GM18868 (cell line): ENCODE measurements around the gene MYZAP.
"Not testable (repeated sequence)": the region's sequence is repeated elsewhere in the genome, so short reads cannot be mapped to it uniquely, and the experiment has no call there.

ENCODE experiments used
- ATAC-seq: cut with Tn5 transposase; IDR thresholded peaks from one replicate; pipeline ENCODE4 v1.9.1; 2021; ENCODE audit warnings: mild to moderate bottlenecking, moderate library complexity; ENCODE audit not compliant: unreplicated experiment

Gene MYZAP

DNA sequence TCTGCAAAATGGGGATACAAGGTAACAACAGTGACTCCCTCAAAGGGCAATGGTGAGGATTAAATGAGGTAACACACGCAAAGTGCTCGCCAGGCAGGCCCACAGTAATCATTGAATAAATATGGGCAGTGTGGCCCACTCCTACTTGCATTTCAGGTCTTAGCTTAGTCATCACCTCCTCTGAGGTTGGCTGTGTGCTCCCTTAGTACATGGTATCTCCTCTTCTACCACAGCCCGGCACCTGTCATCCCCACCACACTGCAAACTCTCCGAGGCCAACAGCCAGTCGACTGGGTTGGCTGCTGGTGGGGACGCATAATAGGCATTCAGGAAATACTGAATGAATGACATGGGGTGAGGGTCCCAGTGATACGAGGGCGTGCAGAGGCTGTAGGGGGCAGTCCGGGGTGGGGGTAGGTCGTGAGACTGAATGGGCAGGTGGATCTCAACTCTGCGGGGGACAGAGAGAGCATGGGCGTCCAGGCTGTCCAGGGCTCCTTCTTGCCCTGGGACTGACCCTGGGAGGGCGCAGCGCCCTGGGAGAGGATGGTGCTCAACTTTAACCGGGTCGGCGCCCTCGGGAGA is 375 bp upstream of the MYZAP start:
- ATAC-seq = no peak

DNA sequence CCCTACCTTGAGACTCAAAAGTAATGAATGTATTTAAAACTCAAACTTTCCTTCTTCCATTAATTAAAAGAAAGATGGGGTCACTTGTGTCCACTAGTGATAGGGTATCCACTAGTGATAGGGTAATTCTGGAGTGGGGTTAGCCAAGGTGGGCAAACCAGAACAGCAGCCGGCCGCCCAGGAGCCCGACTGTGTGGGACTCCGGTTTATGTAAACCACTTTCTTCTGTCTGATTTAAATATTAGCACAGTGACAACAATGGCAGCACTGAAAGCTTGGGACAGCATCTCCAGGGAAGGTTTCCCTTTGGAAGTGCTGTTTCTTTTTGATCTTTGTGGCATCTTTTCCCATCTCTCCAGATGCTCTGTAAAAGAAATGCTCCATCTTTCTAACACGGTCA is 722 bp downstream of the MYZAP start:
- no peak for ATAC-seq

DNA sequence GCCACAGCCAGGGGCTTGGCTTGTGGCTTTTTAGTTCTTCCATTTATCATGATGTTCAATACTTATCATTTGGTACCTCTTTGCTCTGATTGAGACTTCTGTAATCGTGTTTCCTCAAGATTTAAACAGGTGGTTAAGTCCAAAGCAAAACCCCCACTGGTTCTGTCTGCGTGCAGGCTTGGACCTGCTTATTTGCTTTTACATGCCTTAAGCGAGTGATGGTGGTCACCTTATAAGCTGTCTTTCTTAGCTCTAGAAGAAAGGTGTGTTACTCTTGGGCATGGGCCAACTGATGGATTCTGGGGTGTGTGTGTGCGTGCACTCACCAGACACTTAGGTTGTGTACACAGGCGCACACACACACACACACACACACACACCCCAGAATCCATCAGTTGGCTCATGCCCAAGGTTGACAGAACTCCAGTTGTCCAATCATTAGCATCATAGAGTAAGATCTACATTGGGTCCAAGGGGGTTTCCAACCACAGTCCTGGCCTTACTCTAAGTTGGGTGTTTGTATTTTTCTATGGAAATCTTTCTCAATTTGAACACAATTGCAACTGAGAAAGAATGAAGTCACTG is 1.2 kb downstream of the MYZAP start:
- no peak for ATAC-seq

DNA sequence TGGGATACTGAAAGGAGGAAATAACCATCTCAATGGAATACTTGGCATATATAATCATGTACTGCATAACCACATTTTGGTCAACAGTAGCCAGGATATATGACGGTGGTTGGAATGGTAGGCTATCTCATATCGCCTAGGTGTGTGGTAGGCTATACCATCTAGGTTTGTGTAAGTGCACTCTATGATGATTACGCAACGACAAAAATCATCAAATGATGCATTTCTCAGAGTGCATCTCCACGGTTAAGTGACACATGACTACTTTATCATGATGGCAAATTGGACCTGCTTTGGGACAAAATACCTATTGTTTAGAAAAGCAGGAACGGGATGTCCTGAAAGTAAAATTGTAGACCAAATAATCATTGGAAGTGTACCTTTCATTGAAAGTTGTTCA is 2.8 kb downstream of the MYZAP start:
- no peak for ATAC-seq

DNA sequence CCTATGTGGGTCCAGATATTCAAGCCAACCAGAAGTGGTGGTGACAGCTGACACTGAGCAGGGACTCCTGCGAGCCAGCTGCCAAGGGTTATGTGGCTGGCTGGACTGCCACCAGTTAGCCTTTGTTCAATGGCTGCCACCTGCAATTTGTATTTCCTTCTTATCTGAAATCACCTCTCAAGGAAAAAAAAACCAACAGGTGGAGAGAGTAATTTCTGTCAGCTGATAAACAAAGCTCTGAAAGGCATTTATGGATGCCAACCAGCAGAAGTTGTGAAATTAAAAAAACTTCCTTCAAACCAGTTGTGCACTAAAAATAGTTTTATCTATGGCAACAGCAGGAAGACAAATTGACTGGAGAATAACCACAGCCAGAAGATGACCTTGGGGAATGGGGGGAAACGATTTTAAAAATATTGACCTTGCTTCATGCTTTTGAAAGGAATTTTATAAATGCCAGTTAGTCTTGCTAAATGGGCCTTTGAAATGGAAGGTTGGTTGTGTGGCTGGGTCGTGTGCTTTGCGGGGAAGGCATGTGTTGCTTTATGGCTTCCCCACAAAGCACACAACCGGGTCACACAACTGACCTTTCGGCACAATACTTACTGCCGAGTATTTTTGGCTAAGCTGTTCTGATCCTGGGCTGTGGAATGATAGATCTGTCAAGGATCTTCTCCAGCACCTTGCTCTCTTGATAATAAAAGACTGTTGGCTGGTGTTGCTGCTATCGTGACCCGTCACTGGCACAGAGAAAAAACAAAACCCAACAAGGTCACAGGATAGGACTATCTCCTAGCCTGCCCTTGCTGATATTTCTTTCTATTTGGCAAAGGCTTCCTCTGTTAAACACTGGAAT is 3.5 kb downstream of the MYZAP start:
- no peak for ATAC-seq

DNA sequence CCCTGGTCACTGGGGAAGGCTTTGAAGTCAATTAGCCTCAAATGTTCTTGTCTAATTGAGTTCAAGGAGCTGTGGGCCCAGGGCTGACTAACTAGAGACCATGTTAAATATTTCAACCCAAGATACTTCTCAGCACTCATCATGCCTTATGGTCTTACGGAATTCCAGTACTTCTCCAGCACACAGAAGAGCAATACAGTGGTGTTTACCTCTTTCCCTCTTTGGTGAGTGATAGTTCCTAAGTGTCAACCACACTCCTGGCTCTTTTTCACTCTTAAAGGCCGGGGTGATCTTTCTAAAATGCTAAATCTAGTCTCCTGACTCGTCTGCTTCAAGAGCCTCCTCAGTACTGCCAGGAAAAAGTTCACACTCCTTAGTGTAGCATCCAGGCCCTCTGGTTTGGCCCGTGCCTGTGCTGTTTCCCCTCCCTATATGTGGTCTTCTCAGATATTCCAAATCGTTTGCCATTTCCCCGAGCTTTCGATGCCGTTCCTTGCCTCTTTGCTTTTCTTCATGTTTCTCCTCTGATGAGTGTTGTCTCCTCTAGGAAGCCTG is 4.7 kb downstream of the MYZAP start:
- ATAC-seq = no peak

DNA sequence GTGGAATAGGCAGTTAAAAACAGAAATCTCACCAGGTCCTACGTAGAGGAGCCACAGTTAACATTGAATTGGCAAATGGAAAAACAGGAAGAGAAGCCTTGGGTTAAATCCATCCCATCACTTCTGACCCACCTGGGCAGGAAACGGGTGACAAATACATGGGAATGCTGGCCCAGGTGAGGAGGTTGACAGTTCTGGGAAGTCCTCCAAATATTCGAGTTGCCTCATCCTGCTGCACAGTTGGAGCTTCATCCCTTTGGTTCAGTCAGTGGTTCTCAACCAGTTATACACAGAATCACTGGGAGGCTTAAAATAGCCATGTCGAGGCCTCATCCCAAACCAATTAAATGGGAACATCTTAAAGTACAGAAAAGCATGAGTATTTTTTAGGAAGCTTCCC is 5.3 kb downstream of the MYZAP start:
- ATAC-seq = no peak

DNA sequence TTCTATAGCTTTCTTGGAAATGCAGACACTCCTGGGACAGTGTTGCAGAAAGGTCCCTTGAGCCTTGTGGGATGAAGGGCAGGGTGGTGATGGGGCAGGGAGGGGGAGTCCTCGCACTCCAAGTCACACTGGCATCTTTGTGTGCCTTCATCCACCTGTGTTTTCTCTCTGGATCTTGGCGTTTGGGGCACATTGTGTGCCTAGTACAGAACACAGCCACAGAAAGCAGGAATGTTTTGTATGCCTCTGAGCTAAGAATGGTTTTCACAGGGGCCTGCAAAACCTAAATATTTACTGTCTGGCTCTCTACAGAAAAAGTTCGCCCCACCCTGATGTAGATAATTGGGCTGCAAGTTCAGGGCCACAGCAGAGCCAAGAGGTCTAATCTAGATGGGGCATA is 5.7 kb downstream of the MYZAP start:
- ATAC-seq = no peak

DNA sequence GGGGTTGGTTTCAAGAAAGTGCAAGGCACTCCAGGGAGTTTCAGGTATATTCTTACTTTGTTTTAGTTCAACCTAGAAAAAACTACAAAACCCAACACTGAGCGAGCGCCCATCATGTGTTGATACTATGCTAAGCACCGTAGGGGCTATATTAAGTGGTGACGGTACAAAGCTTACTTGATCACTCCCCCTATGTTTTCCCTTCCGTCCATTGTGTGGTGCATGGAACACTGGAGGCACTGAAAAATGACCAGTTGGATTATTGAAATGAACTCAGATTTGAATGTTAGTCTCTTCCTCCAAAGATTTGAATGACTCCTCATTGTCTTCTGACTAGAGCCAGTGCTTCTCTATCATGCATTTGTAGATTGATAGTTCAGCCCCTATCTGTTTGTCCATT is 6.6 kb downstream of the MYZAP start:
- ATAC-seq = no peak

DNA sequence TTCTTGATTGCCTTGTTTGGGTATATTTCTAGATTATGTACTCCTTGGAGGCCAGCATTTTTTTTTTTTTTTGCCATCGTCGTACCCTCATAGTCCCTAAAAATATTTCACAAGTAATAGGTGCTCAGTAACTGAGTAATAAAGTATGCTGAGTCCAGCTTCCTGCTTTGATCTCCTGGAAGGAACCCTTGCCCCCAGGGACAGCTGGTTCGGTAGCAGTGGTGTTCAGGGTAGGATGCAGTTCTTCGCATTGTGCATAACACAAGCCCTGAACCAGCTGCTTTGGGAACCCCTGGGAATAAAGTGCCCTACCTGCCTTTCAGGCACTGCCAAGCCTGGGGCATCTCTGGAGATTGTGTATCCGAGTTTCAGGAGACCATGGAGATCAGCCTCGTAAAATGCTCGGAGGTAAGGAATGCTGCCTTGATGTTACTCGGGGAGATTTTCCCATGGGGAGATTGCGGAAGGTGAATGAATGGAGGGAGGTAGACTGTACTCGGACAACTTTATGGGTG is 7.6 kb downstream of the MYZAP start:
- no peak for ATAC-seq

DNA sequence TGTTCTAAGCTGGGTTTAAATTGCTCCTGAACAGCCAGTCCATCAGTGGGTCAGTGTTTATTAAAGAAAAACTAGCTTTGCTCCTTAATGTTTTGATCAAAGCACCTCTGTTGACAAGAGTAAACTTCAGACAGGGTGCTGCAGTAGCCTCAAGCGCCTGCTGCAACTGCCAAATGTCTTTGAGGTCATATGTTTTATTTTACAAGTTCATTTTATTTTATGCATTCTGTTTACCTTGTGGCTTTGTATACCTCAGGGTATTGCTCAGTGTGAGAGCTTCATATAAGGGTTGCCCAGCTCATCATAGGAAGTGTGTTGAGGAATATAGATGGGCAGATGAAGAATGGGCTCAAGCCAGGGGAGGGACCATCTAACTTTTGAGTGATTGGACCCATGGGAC is 8.5 kb downstream of the MYZAP start:
- no peak for ATAC-seq

DNA sequence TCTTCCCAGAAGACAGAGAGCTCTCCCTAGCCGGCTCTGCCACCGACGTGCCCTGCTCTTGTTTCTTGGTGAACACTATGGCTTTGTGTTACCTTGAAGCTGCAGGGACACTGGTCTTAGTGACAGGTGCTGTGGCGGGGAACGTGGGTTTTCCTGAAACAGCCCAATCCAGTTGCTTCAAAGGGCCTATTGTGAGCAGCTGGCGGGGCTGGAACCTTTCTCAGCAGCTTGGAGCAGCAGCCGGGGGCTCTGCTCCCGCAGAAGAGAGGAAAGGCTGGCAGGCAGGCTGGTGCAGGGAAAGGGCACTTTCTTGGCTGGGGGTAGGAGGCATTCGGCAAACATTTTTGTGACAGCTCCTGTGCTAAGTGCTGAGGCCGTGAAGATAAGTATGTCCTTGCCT is 12.8 kb downstream of the MYZAP start:
- no peak for ATAC-seq

DNA sequence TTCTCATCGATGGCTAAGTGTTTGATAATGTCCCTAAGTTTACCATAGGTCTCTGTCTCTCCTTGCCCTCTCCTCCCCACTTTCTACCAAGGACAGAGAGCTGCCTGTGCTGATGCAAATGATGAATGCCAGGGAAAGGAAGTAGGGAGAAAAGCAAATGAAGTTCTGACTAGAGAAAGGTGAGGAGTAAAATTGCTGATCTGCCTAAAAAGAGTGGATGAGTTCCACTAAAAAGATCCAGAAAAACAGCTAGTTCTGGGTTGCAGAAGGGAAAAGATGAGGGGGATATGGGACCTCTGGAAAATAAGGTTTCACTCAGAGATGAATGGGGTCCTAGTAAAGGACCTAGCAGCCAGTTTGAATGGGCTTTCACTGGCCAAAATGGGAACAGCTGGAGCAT is 13.8 kb downstream of the MYZAP start:
- ATAC-seq = no peak

DNA sequence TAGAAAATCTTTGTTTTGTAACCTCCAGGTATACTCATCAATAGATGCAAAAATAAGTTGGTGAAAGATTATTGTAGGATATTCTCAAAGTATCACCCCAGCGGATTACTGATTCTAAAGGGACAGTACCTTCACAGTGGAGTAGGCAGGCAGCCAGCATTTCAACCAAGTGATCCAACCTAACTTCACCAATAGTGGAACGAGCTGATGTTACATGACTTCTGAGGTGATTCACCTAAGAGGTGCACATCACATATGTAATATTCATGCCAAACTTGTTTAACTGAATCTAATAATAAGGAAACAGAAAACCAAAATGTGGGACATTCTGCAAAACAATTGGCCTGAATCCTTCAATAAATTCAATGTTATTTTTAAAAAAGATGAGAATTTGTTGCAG is 14.3 kb downstream of the MYZAP start:
- no peak for ATAC-seq

DNA sequence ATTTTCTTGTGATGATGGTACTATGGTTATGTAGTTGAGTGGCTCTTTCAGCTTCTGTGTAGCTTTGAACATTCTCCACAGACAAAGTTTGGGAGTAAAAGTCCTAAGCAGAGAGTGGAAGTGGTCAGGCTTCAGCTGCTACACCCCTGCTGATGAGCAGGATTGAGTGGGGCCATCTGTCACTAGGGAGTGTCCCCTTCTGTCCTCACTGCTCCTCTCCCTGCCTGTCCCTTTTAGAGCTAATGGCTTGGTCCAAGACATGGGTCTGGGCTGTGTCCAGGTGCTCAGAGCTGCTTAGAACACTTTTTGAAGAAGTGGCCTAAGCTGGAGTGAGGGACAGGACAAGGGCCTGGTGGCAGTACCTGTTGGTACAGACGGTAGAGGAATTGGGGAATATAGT is 15.1 kb downstream of the MYZAP start:
- ATAC-seq = no peak

DNA sequence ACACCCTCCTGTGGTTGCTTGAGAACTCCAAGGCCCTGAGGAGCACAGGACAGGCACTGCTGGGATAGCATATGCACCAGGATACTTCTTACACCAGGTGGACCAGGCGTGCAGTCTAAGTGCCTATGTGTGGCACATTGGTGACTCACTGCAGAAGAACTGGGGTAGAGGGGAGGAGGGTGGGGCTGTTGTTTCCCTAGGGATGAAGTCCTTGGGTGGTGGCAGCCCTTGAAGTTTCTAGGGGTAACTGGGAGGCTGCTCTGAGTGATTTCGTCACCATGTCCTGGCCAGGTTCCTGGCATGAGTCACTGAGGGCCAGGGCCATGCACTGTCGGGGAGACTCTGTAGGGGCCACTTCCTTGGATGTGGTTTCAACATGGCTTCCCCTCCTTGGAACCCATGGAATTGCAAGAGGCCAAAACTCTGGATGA is 15.9 kb downstream of the MYZAP start:
- no peak for ATAC-seq

DNA sequence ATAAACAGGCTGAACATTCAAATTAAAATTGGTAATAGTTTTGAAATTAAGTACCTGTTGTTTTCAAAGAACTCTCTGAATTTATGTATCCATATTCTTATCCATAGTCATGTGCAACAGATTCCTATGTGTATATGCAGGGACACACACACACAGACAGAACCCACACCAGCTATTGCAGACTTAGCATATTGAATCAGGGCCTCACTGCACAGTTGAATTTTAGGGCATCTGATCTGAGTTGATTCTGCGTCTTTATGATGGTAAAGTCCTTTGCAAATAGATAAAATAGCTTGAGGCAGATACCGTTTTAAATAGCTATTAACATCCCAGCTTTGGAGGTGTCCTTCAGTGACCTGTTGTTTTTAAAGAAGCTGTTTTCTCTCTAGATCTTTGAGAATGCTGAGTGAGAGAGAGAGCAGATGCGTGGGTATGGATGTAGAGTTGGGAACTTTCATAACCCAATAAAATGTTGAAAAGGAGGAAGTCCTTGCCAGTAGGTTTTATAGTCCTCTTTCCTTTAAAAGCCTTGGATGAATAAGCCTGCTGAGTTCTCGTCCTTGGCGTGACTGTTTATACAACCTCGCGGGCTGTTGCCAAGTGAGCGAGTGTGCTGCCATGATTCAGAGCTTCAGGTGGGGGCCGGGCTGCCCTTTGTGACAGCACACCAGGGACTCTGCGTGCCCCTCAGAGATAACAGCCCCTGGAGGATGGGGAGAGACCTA is 18.3 kb downstream of the MYZAP start:
- no peak for ATAC-seq

DNA sequence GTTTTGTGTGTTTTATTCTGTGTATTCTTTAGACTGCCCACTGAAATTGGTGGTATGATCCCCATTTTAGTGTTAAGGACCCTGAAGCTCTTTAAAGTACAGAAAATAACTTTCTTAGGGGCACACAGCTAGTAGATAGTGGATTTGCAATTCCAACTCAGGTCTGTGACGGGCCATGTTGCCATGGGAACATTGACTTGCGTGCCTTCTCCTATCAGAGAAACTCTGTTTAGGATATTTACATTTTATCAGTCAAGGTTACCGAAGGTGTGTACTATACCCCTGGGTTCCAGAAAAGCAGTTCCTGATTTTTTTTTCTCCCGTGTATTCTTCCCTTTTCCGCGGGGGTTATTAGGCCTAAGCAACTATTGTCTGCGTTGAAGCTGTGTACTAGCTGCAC is 19.4 kb downstream of the MYZAP start:
- no peak for ATAC-seq

DNA sequence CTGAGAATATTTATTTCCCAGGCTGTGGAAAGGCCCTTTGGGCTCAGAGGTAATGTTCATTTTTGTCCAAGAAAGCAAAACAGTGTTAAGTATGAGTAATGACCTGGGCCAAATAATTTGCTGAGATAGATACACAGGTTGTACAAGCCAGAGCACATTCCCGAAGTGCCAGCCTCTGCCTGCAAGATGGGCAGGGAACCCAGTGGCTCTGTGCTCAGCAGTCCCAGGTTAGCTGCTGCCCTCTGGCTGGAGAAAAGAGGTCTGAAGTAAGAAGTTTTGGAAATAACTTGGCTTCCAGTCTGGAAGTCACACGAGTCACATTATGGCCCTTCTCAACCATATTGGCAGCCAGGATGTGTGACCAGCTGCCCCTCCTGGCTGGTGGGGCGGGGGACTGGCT is 20.2 kb downstream of the MYZAP start:
- no peak for ATAC-seq

DNA sequence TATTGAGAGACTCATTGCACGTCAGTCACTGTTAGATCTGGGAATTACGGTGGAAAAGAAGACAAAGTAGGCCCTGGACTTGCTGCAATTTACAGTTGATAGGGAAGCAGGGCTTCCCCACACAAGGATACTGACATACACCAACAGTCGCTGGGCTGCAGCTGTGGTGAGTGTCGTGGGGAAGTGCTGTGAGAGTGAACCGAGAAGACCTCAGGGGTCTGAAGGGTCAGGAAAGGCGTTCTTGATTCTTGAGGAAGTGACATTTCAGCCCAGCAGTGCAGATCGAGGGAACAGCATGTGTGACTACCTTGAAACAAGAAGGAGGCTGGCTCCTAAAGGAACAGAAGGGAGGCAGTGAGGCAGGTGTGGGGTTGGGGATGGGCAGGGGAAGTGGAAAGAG is 22.5 kb downstream of the MYZAP start:
- no peak for ATAC-seq

DNA sequence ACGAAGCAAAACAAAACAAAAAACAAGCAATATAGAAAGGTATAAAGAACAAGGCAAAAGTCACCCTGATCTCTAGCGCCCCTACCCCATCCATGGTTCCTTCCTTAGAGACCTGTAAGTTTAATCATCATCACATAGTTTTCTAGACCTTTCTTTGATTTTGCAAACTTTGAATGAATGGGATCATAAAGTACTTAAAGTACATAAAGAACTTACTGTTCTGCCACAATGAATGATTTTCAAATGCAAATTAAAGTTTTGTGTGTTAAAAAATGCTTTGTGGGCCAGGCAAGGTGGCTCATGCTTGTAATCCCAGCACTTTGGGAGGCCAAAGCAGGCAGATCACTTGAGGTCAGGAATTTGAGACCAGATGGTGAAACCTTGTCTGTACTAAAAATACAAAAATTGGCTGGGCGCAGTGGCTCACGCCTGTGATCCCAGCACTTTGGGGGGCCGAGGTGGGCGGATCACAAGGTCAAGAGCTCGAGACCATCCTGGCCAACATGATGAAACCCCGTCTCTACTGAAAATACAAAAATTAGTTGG is 24.3 kb downstream of the MYZAP start:
- not testable (repeated sequence) for ATAC-seq
